SU-DHL-6 (cell line): ENCODE measurements around the gene NFIA.

Experiments used
- H2AFZ ChIP-seq: fragments of 200-600 bp; sonication (generic); 2 replicates; pipeline ENCODE4 v1.6.1; 2014; ENCODE audit warnings: low read depth, mild to moderate bottlenecking, moderate library complexity, mixed read lengths, antibody characterized with exemption, low read length; ENCODE audit not compliant: severe bottlenecking
- H3F3A ChIP-seq: fragments of 200-600 bp; shearing (Covaris generic); 2 replicates; pipeline ENCODE4 v1.6.0; 2016; ENCODE audit warnings: antibody characterized with exemption, mild to moderate bottlenecking; ENCODE audit not compliant: insufficient read depth
- H3K27ac ChIP-seq: fragments of 200-600 bp; sonication (generic); 2 replicates; pipeline ENCODE4 v1.5.1; 2016; ENCODE audit warnings: low read depth, mild to moderate bottlenecking, low read length, moderate library complexity, mixed read lengths
- H3K27me3 ChIP-seq: fragments of 200-600 bp; sonication (generic), shearing (Covaris generic); 2 replicates; pipeline ENCODE4 v1.6.0; 2014; ENCODE audit warnings: mild to moderate bottlenecking, low read length
- H3K36me3 ChIP-seq: fragments of 200-600 bp; sonication (generic); 2 replicates; pipeline ENCODE4 v1.6.1; 2014; ENCODE audit warnings: mild to moderate bottlenecking, low read length, mixed read lengths
- H3K4me2 ChIP-seq: fragments of 300-600, 200-600 bp; shearing (Covaris generic), sonication (generic); 2 replicates; pipeline ENCODE4 v1.6.0; 2014; ENCODE audit warnings: low read length, low read depth, mild to moderate bottlenecking; ENCODE audit not compliant: poor library complexity, severe bottlenecking
- H3K4me3 ChIP-seq: fragments of 200-600 bp; sonication (generic); 2 replicates; pipeline ENCODE4 v1.5.1; 2014; ENCODE audit warnings: antibody characterized with exemption, low read length, mild to moderate bottlenecking, mixed read lengths; ENCODE audit not compliant: insufficient read depth, poor library complexity, severe bottlenecking
- H3K79me2 ChIP-seq: fragments of 200-600 bp; sonication (generic); 2 replicates; pipeline ENCODE4 v1.6.1; 2014; ENCODE audit warnings: mild to moderate bottlenecking, low read length, moderate library complexity; ENCODE audit not compliant: insufficient read depth
- H3K9ac ChIP-seq: fragments of 200-600 bp; sonication (generic); 2 replicates; pipeline ENCODE4 v1.7.0; 2014; ENCODE audit warnings: mild to moderate bottlenecking, low read length
- H3K9me2 ChIP-seq: fragments of 200-600 bp; sonication (generic); replicated peaks from 2 replicates; pipeline ENCODE4 v1.6.1; 2014; ENCODE audit warnings: low read length; ENCODE audit not compliant: insufficient read depth
- H3K9me3 ChIP-seq: fragments of 200-600 bp; sonication (generic); 2 replicates; pipeline ENCODE4 v1.6.1; 2014; ENCODE audit warnings: low read length, mixed read lengths; ENCODE audit not compliant: insufficient read depth
- H4K20me1 ChIP-seq: fragments of 200-600 bp; sonication (generic); 2 replicates; pipeline ENCODE4 v1.6.1; 2014; ENCODE audit warnings: low read depth, mild to moderate bottlenecking, antibody characterized with exemption, low read length, moderate library complexity, mixed read lengths
- EZH2phosphoT487 ChIP-seq: fragments of 200-600 bp; sonication (generic), shearing (Covaris generic); conservative IDR thresholded peaks from 2 replicates; pipeline ENCODE4 v1.6.1; 2018; ENCODE audit warnings: mild to moderate bottlenecking, antibody characterized with exemption, low read length, moderate library complexity, mixed read lengths
- TF ChIP-seq, protein P1 (sequence below): fragments of 200-600 bp; sonication (generic); IDR thresholded peaks from one replicate; pipeline ENCODE4 v1.5.1; 2017; ENCODE audit warnings: antibody characterized with exemption, mild to moderate bottlenecking, low read length, moderate library complexity; ENCODE audit not compliant: insufficient read depth, poor library complexity, severe bottlenecking

Gene NFIA

DNA sequence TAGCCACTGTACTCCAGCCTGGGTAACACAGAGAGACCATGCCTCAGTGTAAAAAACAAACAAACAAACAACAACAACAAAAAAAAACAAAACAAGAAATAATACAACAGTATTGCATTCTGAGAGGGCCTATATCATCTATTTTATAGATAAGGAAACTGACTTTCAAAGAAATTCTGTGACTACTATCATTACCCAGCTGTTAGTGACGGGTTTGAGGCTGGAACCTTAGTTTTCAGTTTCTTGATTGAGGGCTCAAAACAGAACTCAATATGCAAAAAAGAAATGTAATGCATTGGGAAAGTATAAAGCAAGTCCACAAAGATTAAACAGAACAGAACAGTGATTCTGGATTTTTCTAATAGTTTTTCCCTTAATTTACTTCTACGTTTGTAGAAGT, 149.4 kb downstream of the NFIA start:
- H3K79me2 ChIP-seq: no peaks in the 10 kb centered on the region
- H3F3A ChIP-seq: no peaks in the 10 kb centered on the region
- no peak overlapping the region for H3K9ac ChIP-seq
- H3K9me3 ChIP-seq: no peaks in the 10 kb centered on the region
- no peak for TF ChIP-seq EZH2phosphoT487
- TF ChIP-seq, protein P1, sequence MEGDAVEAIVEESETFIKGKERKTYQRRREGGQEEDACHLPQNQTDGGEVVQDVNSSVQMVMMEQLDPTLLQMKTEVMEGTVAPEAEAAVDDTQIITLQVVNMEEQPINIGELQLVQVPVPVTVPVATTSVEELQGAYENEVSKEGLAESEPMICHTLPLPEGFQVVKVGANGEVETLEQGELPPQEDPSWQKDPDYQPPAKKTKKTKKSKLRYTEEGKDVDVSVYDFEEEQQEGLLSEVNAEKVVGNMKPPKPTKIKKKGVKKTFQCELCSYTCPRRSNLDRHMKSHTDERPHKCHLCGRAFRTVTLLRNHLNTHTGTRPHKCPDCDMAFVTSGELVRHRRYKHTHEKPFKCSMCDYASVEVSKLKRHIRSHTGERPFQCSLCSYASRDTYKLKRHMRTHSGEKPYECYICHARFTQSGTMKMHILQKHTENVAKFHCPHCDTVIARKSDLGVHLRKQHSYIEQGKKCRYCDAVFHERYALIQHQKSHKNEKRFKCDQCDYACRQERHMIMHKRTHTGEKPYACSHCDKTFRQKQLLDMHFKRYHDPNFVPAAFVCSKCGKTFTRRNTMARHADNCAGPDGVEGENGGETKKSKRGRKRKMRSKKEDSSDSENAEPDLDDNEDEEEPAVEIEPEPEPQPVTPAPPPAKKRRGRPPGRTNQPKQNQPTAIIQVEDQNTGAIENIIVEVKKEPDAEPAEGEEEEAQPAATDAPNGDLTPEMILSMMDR: no peak
- H3K36me3 ChIP-seq: no peaks in the 10 kb centered on the region
- H4K20me1 ChIP-seq: peaks cover 3% of the 10 kb centered on the region; the same call in 1 of the 2 replicates
- H2AFZ ChIP-seq: no peak overlapping the region
- no peaks in the 10 kb centered on the region for H3K27me3 ChIP-seq
- no peak overlapping the region for H3K27ac ChIP-seq
- H3K9me2 ChIP-seq: no peaks in the 10 kb centered on the region
- no peak overlapping the region for H3K4me3 ChIP-seq
- no peak overlapping the region for H3K4me2 ChIP-seq

DNA sequence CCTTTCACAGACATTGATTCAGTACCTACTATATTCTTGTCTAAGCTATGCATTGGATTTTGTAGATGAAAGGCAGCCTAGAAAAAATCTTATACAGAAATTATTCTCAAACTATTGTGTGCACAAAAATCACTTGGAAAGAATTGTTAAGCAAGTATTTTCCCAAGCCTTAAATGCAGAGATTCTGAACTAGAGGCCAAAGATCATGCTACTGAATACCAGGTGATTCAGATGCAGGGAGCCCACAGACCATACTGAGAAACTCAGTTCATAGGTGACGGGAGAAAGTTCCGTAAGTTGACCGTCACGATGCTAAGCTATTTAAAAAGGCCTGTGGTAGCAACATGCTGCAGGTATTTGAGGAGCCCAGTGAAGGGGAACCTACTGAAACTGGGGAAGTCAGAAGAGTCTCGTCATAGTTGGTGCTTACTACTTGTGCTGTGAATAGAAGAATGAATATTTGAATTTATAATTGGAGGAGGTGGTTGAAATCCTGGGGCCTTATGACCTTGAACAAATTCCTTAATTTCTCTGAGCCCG, 150.8 kb downstream of the NFIA start:
- Histone ChIP-seq H3K9me3 (no peaks in the 10 kb centered on the region), H3K36me3 (no peaks in the 10 kb centered on the region), H3K9me2 (no peaks in the 10 kb centered on the region), H2AFZ (no peak overlapping the region), H4K20me1 (peaks cover 3% of the 10 kb centered on the region; the same call in 1 of the 2 replicates), H3K4me3 (no peak overlapping the region), H3K79me2 (no peaks in the 10 kb centered on the region), H3K4me2 (no peak overlapping the region), H3K27me3 (no peaks in the 10 kb centered on the region), H3K9ac (no peak overlapping the region), H3F3A (no peaks in the 10 kb centered on the region), H3K27ac (no peak overlapping the region)
- TF ChIP-seq, protein P1: no peak
- no peak for TF ChIP-seq EZH2phosphoT487

DNA sequence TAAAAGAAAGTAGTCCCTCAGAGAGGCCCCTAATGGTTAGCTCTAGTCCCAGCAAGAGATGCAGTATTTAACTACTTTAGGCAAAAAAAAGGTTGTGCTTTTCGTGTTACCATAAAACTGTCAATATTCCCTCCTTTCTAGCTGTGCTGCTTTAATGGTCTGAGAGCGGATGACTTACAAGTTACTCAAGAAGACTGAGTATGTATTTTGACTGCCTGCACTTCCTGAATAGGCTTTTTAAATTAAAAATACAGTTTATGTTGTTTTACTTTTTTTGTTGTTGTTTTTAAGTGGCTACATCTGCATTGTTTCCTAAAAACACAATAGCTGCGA, 152.2 kb downstream of the NFIA start:
- no peak overlapping the region for H3K4me2 ChIP-seq
- H3K79me2 ChIP-seq: no peaks in the 10 kb centered on the region
- H3K4me3 ChIP-seq: no peak overlapping the region
- H2AFZ ChIP-seq: no peak overlapping the region
- no peaks in the 10 kb centered on the region for H3K9me3 ChIP-seq
- no peak overlapping the region for H3K27ac ChIP-seq
- no peaks in the 10 kb centered on the region for H4K20me1 ChIP-seq
- H3K9ac ChIP-seq: no peak overlapping the region
- H3K27me3 ChIP-seq: no peaks in the 10 kb centered on the region
- no peaks in the 10 kb centered on the region for H3F3A ChIP-seq
- TF ChIP-seq, protein P1: no peak
- TF ChIP-seq EZH2phosphoT487: no peak
- no peaks in the 10 kb centered on the region for H3K9me2 ChIP-seq
- H3K36me3 ChIP-seq: no peaks in the 10 kb centered on the region

DNA sequence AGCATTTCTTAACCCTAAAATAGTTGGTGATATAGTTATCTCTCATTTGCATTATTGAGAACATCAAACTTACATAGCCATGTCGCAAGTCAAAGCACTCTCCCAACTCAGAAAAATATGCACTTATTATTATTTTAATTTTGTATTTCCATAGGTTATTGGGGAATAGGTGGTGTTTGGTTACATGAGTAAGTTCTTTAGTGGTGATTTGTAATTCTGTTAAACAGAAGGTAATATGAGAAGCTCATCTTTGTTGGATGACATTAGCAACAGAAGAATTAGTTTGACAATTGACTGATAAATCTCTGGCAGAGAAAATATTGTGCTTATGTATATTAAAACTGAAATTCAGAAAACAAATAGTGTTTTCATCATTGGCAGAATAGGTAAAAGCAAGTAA, 154.8 kb downstream of the NFIA start:
- H2AFZ ChIP-seq: no peak overlapping the region
- H3K4me2 ChIP-seq: no peak overlapping the region
- H3K4me3 ChIP-seq: no peak overlapping the region

More for the DNA sequence above, 154.8 kb downstream of the NFIA start:
- H3K9ac ChIP-seq: no peak overlapping the region
- no peaks in the 10 kb centered on the region for H3K27me3 ChIP-seq
- H3K9me2 ChIP-seq: no peaks in the 10 kb centered on the region
- H3F3A ChIP-seq: no peaks in the 10 kb centered on the region
- no peaks in the 10 kb centered on the region for H3K36me3 ChIP-seq
- H3K79me2 ChIP-seq: no peaks in the 10 kb centered on the region
- H3K9me3 ChIP-seq: no peaks in the 10 kb centered on the region
- no peak overlapping the region for H3K27ac ChIP-seq
- TF ChIP-seq EZH2phosphoT487: no peak
- TF ChIP-seq, protein P1: no peak
- H4K20me1 ChIP-seq: no peaks in the 10 kb centered on the region
